K562 (cell line): Measurements from ENCODE around the gene PI4K2A. TPM values are rescaled to one million over a fixed set of nuclear protein-coding genes. Genes with fewer than 3 reads are reported as not detected.

Experiments used
- ATAC-seq: fragments of 200-7000 bp; cut with Tn5 transposase; 3 replicates; pipeline ENCODE4 v1.9.1; 2020; ENCODE audit warnings: moderate library complexity
- BruUV-seq: library from RNA; stranded (reverse); fragments of 400-500 nt; replicated peaks from 2 replicates; lab custom pipeline; 2021; lab: Mats Ljungman, UMichigan
- CTCF ChIA-PET: fragments of 300-600 bp; formaldehyde crosslinking; extraction: SDS; loops from one replicate; lab custom pipeline; 2021; ENCODE audit warnings: low intra/inter-chr PET ratio; lab: Yijun Ruan, JAX
- POLR2A ChIA-PET: fragments of 300-600, 350-650 bp; sonication (Branson Sonifier 250); formaldehyde crosslinking; extraction: SDS; loops from one replicate; lab custom pipeline; 2021; ENCODE audit warnings: antibody characterized with exemption, inconsistent platforms; lab: Yijun Ruan, JAX
- DNase-seq, 4 experiments: peaks; one replicate each; pipeline versions ENCODE4 v3.0.0 to v3.0.0-alpha.2; 2011 to 2018; ENCODE audit warnings: low spot score in 3 of 4, mixed read lengths in 3 of 4; ENCODE audit errors: extremely low read depth in 1 of 4
- FAIRE-seq: peaks from 2 replicates; lab custom pipeline; 2011; peaks lifted over from hg19 to GRCh38; lab: Jason Lieb, UNC
- H2AFZ ChIP-seq: 2 replicates; pipeline ENCODE4 v1.6.0; 2011; ENCODE audit warnings: low read depth, low read length, control low read depth, inconsistent platforms
- H3K27ac ChIP-seq: fragments of 200-600 bp; 3 replicates; pipeline ENCODE4 v1.8.0; 2011; ENCODE audit warnings: low read depth, mild to moderate bottlenecking, control low read depth, inconsistent platforms, low read length, moderate library complexity, mixed read lengths; ENCODE audit errors: extremely low read depth
- H3K27me3 ChIP-seq, 2 experiments: fragments of 300-600 bp in 1 of 2; 2 replicates in 1 of 2; 3 replicates in 1 of 2; pipeline versions ENCODE4 v1.6.0 to v1.8.0; 2011; ENCODE audit warnings: inconsistent platforms in 2 of 2, low read length in 2 of 2, mild to moderate bottlenecking in 1 of 2, mixed read lengths in 1 of 2, moderate library complexity in 1 of 2; ENCODE audit not compliant: control insufficient read depth in 2 of 2, insufficient read depth in 2 of 2
- H3K36me3 ChIP-seq: fragments of 300-600 bp; 3 replicates; pipeline ENCODE4 v1.8.0; 2011; ENCODE audit warnings: mild to moderate bottlenecking, low read length, inconsistent platforms; ENCODE audit not compliant: control insufficient read depth, insufficient read depth
- H3K4me1 ChIP-seq, 2 experiments: fragments of 200-600 bp in 1 of 2; replicated peaks in 1 of 2; 2 replicates in 1 of 2; 3 replicates in 1 of 2; pipeline versions ENCODE4 v1.5.1 to v1.8.0; 2011; ENCODE audit warnings: inconsistent platforms in 2 of 2, low read length in 2 of 2, mild to moderate bottlenecking in 1 of 2, mixed read lengths in 1 of 2, moderate library complexity in 1 of 2; ENCODE audit not compliant: control insufficient read depth in 2 of 2, insufficient read depth in 2 of 2
- H3K4me2 ChIP-seq: 2 replicates; pipeline ENCODE4 v1.6.1; 2011; ENCODE audit warnings: low read length, control low read depth, inconsistent platforms, mixed read lengths; ENCODE audit not compliant: insufficient read depth
- H3K4me3 ChIP-seq: fragments of 200-600 bp; sonication (generic), shearing (Covaris generic); 2 replicates; pipeline ENCODE4 v1.5.1; 2016; ENCODE audit warnings: control low read depth, inconsistent platforms
- H3K79me2 ChIP-seq: fragments of 200-600 bp; 3 replicates; pipeline ENCODE4 v1.8.0; 2011; ENCODE audit warnings: low read length, inconsistent platforms; ENCODE audit not compliant: control insufficient read depth, insufficient read depth
- H3K9ac ChIP-seq, 2 experiments: 2 replicates each; pipeline versions ENCODE4 v1.6.0 to v1.6.1; 2011; ENCODE audit warnings: low read depth in 2 of 2, low read length in 2 of 2, control low read depth in 1 of 2, inconsistent platforms in 1 of 2, mild to moderate bottlenecking in 1 of 2, mixed read lengths in 1 of 2; ENCODE audit not compliant: insufficient read depth in 1 of 2
- H3K9me1 ChIP-seq: one replicate; pipeline ENCODE4 v1.6.0; 2011; ENCODE audit warnings: inconsistent platforms, mild to moderate bottlenecking, low read length, moderate library complexity; ENCODE audit not compliant: control insufficient read depth, insufficient read depth
- H3K9me3 ChIP-seq: replicated peaks from 2 replicates; pipeline ENCODE4 v1.5.1; 2011; ENCODE audit warnings: low read depth, low read length, inconsistent platforms; ENCODE audit not compliant: control insufficient read depth, insufficient read depth
- H4K20me1 ChIP-seq: replicated peaks from 2 replicates; pipeline ENCODE4 v1.6.1; 2011; ENCODE audit warnings: low read length, inconsistent platforms, mixed read lengths; ENCODE audit not compliant: control insufficient read depth, insufficient read depth
- CEBPB ChIP-seq: fragments of 450-650 bp; IDR thresholded peaks from 2 replicates; pipeline ENCODE4 v1.6.1; 2016; ENCODE audit warnings: missing genetic modification characterization, missing compliant biosample characterization
- ELF1 ChIP-seq: fragments of 200-800 bp; sonication (Bioruptor generic); IDR thresholded peaks from 2 replicates; pipeline ENCODE4 v1.6.1; 2016; ENCODE audit warnings: missing genetic modification characterization, missing compliant biosample characterization
- GATAD2B ChIP-seq: fragments of 450-650 bp; IDR thresholded peaks from 2 replicates; pipeline ENCODE4 v1.6.1; 2017; ENCODE audit warnings: mild to moderate bottlenecking, borderline replicate concordance
- HDAC3 ChIP-seq: fragments of 450-650 bp; IDR thresholded peaks from 2 replicates; pipeline ENCODE4 v1.6.1; 2018; ENCODE audit warnings: borderline replicate concordance, mild to moderate bottlenecking, moderate library complexity; ENCODE audit not compliant: partially characterized antibody
- MECOM ChIP-seq: fragments of 250-450 bp; sonication (Bioruptor Pico); IDR thresholded peaks from 2 replicates; pipeline ENCODE4 v1.8.0; 2022; ENCODE audit warnings: inconsistent platforms
- NR2F6 ChIP-seq: fragments of 450-650 bp; formaldehyde crosslinking; IDR thresholded peaks from 2 replicates; pipeline ENCODE4 v1.4.0; 2020; ENCODE audit warnings: mild to moderate bottlenecking
- PHF21A ChIP-seq: fragments of 450-650 bp; IDR thresholded peaks from 2 replicates; pipeline ENCODE4 v1.6.1; 2017; ENCODE audit warnings: low read depth, borderline replicate concordance
- POLR2G ChIP-seq: fragments of 200-400 bp; formaldehyde crosslinking; IDR thresholded peaks from 2 replicates; pipeline ENCODE4 v1.6.1; 2017; ENCODE audit warnings: low read depth, mild to moderate bottlenecking, antibody characterized with exemption, low read length, moderate library complexity
- RBM22 ChIP-seq: fragments of 200-400 bp; formaldehyde crosslinking; IDR thresholded peaks from 2 replicates; pipeline ENCODE4 v1.6.1; 2018; ENCODE audit warnings: low read length, low read depth; ENCODE audit not compliant: poor library complexity, severe bottlenecking
- SMARCE1 ChIP-seq: fragments of 450-650 bp; IDR thresholded peaks from 2 replicates; pipeline ENCODE4 v1.7.1; 2016; ENCODE audit warnings: mild to moderate bottlenecking
- SP1 ChIP-seq: sonication (generic); formaldehyde crosslinking; IDR thresholded peaks from 2 replicates; pipeline ENCODE4 v1.8.1; 2022; ENCODE audit warnings: mild to moderate bottlenecking, missing genetic modification reagents
- ZC3H11A ChIP-seq: IDR thresholded peaks from 2 replicates; pipeline ENCODE4 v1.6.1; 2012; ENCODE audit warnings: low read depth, low read length, improper control_type of control experiment
- ZNF224 ChIP-seq: sonication (generic); formaldehyde crosslinking; IDR thresholded peaks from 2 replicates; pipeline ENCODE4 v1.8.0; 2022; ENCODE audit warnings: mild to moderate bottlenecking, missing genetic modification reagents
- WGBS: fragments of 100-300 bp; shearing (Covaris generic); methylation state at CpG from one replicate; pipeline ENCODE4 v1.1.6; 2016; ENCODE audit warnings: low coverage, mixed read lengths; ENCODE audit not compliant: insufficient coverage; ENCODE audit errors: missing lambda C conversion rate; 5-methylcytosine and 5-hydroxymethylcytosine counted together
- in situ Hi-C: fragments of 300-500 bp; cut with MboI; formaldehyde crosslinking; loops from 4 replicates; pipeline ENCODE4 v1.15.0; 2018; ENCODE audit warnings: inconsistent platforms, mixed read lengths
- intact Hi-C: fragments of 100-400 bp; cut with micrococcal nuclease; formaldehyde crosslinking; loops from 2 replicates; pipeline ENCODE4 v1.14.2; 2022
- polyA plus RNA-seq, 8 experiments: library from polyadenylated mRNA; depleted of rRNA in 4 of 8; stranded (reverse) in 5 of 8; unstranded in 3 of 8; fragments of >200 nt; fragmentation: Nextera tagmentation in 2 of 8; fragmentation: Illumina TruSeq in 1 of 8; extraction: Ambion mirVana in 2 of 8; extraction: Trizol in 1 of 8; gene quantifications; 2 replicates each; pipeline versions ENCODE4 v1.2.1 to v1.2.3, GENCODE V29; 2011 to 2014; ENCODE audit warnings: inconsistent platforms in 1 of 8, missing spikeins in 1 of 8
- total RNA-seq, 7 experiments: library from RNA; depleted of rRNA in 6 of 7; stranded (reverse); fragments of >200 nt in 6 of 7; fragmentation: Illumina TruSeq in 2 of 7; extraction: Trizol in 2 of 7; gene quantifications; 2 replicates each; pipeline versions ENCODE4 v1.2.1 to v1.2.3, GENCODE V29; 2011 to 2021; ENCODE audit warnings: low replicate concordance in 1 of 7
- TF ChIP-seq, protein P1 (sequence below): sonication (generic); formaldehyde crosslinking; IDR thresholded peaks from 2 replicates; pipeline ENCODE4 v1.8.0; 2022; ENCODE audit warnings: missing genetic modification reagents, mild to moderate bottlenecking, moderate library complexity, borderline replicate concordance
- TF ChIP-seq, protein P2 (sequence below): fragments of 450-650 bp; IDR thresholded peaks from 2 replicates; pipeline ENCODE4 v1.7.0; 2016; ENCODE audit warnings: borderline replicate concordance
- TF ChIP-seq, protein P3 (sequence below): fragments of 450-650 bp; conservative IDR thresholded peaks from 2 replicates; pipeline ENCODE4 v1.6.1; 2016; ENCODE audit warnings: missing genetic modification characterization, low read depth, mild to moderate bottlenecking, control low read depth, missing compliant biosample characterization

The PI4K2A gene
- total and polyA plus RNA-seq, 9 of the 15 experiments (the other 6 are each of a cell fraction or from before 2014, with no cell fraction given): 4.4 to 28.4 (median 16.5) TPM

DNA sequence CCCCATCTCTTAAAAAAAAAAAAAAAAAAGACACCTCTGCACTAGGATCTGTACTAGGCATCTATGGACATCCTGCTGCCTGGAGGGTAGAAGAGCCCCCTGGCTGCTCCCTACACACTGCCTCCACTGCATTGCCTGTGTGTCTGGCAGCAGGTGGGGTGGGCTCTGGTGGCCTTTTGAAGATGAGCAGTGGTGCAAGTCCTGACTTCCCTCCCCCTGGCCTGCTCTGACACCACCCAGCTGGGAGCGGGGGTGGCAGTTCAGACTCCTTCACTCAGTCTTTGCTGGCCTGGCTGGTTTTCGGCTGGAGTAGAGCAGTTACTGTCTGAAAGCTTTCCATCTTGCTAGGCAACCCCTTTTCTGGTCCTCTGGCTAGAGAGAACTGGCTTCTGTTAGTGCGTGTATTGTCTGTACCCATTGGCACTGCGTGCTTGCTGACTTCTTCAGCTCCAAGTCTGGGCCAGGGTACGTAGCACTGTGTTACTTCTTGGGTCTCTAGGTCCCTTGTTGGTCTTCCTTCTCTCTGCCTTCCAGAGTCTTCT, 33.3 kb upstream of the PI4K2A start (continued):
- no peak for TF ChIP-seq GATAD2B
- TF ChIP-seq, all 486 proteins: peak for 0

DNA sequence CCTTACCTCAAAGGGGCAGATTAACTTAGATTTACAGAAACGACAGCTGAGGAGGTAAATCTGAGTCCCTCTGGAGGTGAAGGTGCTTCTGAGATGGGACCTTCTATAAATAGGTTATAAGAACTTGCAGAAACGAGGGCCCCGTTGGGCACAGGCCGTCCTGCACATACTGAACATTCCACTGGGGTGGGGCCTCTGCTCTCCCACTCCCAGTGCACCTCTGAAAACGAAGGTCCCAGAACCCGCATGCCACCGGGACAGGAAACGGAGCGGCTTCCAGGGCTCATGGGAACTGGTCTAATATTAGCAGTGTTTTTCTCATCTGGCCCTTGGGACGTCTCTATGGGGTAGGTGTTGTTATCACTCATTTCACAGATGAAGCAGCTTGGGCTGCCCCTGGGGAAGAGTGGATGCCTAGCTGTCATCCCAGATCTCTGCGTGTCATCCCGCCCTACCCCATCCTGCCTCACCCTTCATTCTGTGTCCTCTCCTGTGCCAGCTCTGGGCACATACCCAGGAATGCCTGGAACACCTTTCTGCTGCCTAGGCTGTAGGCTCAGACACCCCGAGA, 31.4 kb upstream of the PI4K2A start:
- Histone ChIP-seq H3K79me2 (no peaks in the 10 kb centered on the region), H3K9ac (no peak overlapping the region), H3K27ac (no peak overlapping the region), H2AFZ (no peak overlapping the region), H3K4me1 (peaks cover 0 to 5% of the 10 kb centered on the region in 2 experiments; a peak in 2 of 5 replicates), H3K4me2 (no peak overlapping the region), H3K27me3 (no peaks in the 10 kb centered on the region), H3K4me3 (no peak overlapping the region), H3K9me3 (no peaks in the 10 kb centered on the region), H3K36me3 (no peaks in the 10 kb centered on the region), H3K9me1 (no peaks in the 10 kb centered on the region)
- DNase-seq (no peak), ATAC-seq (no peak), FAIRE-seq (no peak)
- intact Hi-C loops (no loop called here), in situ Hi-C loops (no loop called here)
- ChIA-PET POLR2A (interaction anchor here (0.6 to 1.3 kb wide), 5 partner anchors 10 to 161 kb away, joined by 3 to 6 read pairs (median 4); no protein-coding TSS in a partner anchor), CTCF (no interaction called here)
- BruUV-seq: no TSS peak
- 49% methylated on average over 13 of the region's 13 CpGs for WGBS
- TF ChIP-seq, protein P1, sequence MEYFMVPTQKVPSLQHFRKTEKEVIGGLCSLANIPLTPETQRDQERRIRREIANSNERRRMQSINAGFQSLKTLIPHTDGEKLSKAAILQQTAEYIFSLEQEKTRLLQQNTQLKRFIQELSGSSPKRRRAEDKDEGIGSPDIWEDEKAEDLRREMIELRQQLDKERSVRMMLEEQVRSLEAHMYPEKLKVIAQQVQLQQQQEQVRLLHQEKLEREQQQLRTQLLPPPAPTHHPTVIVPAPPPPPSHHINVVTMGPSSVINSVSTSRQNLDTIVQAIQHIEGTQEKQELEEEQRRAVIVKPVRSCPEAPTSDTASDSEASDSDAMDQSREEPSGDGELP: no peak
- TF ChIP-seq ZNF224 (CRISPR knock-in tag): no peak
- no peak for TF ChIP-seq HDAC3
- no peak for TF ChIP-seq POLR2G
- TF ChIP-seq, protein P2, sequence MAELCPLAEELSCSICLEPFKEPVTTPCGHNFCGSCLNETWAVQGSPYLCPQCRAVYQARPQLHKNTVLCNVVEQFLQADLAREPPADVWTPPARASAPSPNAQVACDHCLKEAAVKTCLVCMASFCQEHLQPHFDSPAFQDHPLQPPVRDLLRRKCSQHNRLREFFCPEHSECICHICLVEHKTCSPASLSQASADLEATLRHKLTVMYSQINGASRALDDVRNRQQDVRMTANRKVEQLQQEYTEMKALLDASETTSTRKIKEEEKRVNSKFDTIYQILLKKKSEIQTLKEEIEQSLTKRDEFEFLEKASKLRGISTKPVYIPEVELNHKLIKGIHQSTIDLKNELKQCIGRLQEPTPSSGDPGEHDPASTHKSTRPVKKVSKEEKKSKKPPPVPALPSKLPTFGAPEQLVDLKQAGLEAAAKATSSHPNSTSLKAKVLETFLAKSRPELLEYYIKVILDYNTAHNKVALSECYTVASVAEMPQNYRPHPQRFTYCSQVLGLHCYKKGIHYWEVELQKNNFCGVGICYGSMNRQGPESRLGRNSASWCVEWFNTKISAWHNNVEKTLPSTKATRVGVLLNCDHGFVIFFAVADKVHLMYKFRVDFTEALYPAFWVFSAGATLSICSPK: no peak
- TF ChIP-seq, protein P3, sequence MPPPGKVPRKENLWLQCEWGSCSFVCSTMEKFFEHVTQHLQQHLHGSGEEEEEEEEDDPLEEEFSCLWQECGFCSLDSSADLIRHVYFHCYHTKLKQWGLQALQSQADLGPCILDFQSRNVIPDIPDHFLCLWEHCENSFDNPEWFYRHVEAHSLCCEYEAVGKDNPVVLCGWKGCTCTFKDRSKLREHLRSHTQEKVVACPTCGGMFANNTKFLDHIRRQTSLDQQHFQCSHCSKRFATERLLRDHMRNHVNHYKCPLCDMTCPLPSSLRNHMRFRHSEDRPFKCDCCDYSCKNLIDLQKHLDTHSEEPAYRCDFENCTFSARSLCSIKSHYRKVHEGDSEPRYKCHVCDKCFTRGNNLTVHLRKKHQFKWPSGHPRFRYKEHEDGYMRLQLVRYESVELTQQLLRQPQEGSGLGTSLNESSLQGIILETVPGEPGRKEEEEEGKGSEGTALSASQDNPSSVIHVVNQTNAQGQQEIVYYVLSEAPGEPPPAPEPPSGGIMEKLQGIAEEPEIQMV (tag): no peak
- no peak for TF ChIP-seq MECOM (CRISPR knock-in tag)
- TF ChIP-seq CEBPB (tag): no peak
- no peak for TF ChIP-seq PHF21A
- no peak for TF ChIP-seq ZC3H11A
- TF ChIP-seq SP1: no peak
- no peak for TF ChIP-seq NR2F6 (CRISPR knock-in tag)
- TF ChIP-seq SMARCE1: no peak
- no peak for TF ChIP-seq ELF1
- no peak for TF ChIP-seq RBM22
- TF ChIP-seq, all 486 proteins: peak for 0
- no peaks in the 10 kb centered on the region for H4K20me1 ChIP-seq
